Measurements from ENCODE around the gene NT5DC3.

The NT5DC3 gene

DNA sequence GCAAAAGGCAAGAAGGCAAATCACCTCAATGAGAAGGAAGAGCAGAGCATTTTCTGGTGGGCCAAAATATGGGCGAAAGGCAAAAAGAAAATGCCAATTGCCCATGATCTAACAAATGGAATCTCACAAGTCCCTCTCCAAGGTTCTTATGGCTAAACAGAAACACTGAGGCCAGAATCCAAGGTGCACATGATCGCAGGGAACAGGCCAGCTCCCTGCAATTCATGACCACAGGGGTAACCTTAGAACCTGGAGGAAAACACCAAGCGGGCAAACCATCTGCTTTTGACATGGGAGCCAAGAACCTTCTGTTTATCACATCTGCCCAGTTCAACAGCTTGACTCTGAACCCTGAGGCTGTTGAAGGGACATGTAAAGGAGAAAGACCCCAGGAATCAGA lies 60.0 kb downstream of the NT5DC3 start:
- no peak overlapping the region for H3K4me3 ChIP-seq (ENCODE audit: low read length)
- no peak for TF ChIP-seq ZNF274 (IDR thresholded peaks at IDR 0.05; ENCODE audit: low read depth, low read length)

DNA sequence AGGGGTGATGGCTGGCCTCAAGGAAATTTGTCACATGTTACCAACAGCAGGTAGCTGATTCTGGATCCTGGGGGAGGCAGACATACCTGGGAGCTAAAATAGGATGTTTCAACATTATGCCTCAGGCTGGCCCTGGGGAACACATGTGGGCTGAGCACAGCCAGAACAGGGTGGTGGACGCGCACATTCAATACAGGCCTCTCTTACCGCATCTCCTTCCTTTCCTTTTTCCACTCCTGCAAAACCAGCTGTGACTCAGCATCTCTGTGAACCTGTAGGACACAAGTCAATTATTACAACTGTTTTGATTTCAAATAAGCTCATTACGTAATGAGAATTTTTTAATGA lies 61.0 kb downstream of the NT5DC3 start:
- no peak for TF ChIP-seq ZNF274 (IDR thresholded peaks at IDR 0.05; ENCODE audit: low read depth, low read length)
- no peak overlapping the region for H3K4me3 ChIP-seq (ENCODE audit: low read length)

DNA sequence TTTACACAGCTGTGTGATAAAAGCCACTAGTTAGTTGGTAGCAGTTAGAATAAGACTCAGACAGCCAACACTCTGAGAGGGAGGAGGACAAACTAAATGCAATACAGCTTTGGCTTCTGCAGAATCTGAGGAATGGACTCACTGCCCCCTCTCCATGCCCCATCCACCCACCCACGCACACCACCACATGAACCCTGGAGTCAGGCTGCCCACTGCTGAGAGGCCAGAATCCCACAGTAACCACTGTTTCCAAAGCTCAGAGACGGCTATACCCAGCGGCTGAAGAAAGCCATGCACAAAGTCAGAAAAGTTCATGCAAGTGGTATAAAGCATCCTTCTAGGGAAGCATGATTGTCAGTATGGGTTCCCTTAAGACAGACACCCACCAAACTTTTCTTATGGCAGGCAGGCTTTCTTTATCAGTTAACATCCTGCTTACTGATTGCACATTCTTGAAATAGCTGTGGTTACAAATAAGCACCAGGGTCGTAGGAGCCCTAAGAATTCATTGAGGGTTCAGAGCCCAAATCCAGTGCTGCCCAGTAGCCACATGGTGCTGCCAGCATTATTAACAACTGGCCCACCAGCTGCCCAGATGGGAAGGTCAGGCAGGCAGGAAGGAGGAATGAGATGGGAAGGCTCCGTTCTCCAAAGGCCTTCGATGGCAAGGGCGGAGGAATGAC lies 61.5 kb downstream of the NT5DC3 start:
- no peak for TF ChIP-seq ZNF274 (IDR thresholded peaks at IDR 0.05; ENCODE audit: low read depth, low read length)
- H3K4me3 ChIP-seq (ENCODE audit: low read length): no peak overlapping the region

DNA sequence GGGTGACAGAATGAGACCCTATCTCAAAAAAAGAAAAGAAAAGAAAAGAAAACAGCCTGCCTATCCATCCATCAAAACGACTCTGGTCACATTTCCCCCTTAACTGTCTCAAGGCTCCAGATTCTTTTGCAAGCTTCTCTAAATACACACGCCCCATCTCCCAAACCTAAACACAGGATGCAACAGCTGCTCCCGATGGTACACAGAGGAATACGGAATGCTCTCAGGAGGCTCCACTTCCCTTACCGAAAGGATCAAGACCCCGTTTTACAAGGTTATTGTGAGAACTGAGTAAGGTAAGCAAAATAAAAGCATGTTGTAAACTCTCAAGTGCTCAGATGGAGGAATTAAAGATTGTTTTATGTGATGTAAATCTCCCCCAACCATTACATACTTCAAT lies 62.3 kb downstream of the NT5DC3 start:
- no peak overlapping the region for H3K4me3 ChIP-seq (ENCODE audit: low read length)
- TF ChIP-seq ZNF274 (IDR thresholded peaks at IDR 0.05; ENCODE audit: low read depth, low read length): no peak

DNA sequence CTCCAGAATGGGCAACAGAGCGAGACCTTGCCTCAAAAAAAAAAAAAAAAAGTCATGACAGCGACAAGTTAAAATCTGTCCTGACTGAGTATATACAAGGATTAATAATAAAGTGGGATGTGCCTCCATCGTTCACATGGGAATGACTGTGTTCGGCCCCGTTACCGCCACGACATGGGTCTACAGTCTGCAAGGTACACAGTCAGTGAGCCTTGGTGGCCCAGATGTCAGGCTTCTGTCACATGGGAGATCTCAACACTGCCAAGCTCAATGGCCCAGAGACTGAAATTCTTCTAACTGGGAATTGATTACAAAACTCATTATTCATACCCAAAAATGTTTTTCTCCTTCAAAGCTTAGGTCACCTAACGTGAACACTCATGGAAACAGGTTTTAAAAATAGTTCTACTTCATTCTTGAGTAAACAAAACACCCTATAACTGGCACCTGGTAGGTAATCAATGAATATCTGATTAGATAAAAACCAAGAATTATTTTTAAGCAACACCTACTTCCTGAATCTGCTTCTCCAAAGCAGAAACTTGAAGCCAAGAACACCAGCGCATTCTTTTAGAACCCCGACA lies 66.0 kb downstream of the NT5DC3 start:
- H3K4me3 ChIP-seq (ENCODE audit: low read length): no peak overlapping the region
- TF ChIP-seq ZNF274 (IDR thresholded peaks at IDR 0.05; ENCODE audit: low read depth, low read length): no peak

DNA sequence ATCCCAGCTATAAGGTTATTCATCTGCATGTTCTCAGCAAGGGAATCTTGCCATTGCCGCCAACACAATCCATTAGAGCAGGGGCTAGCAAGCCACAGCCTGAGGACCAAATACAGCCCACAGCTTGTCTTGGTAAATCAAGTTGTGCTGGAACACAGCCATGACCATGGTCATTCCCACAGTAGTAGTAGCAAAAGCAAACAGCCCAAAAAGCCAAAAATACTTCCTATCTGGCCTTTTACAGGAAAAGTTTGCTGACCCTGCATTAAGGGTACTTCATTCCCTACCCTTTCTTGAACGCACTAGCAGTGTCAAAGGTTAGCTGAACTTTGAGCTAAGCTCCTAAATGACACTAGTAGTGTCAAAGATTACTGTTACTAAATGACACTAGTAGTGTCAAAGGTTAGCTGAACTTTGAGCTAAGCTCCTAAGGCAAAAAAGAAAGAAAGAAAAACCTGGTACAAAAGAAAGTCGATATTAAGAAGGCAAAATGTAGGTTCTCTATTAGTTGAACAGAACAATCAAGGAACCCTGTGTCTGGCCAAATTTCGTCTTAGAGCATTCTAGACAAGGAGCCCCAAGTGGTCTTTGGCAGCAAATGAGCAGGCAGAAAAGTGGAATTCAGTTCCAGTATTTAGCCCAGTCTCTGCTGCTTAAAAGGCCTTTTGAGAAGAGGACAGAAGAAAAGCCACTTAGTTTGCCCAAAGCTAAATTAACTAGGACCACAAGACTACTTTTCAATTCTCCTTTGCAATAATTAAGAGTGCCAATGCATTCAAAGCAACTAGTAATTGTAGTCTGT lies 67.7 kb downstream of the NT5DC3 start:
- TF ChIP-seq ZNF274 (IDR thresholded peaks at IDR 0.05; ENCODE audit: low read depth, low read length): no peak
- no peak overlapping the region for H3K4me3 ChIP-seq (ENCODE audit: low read length)

DNA sequence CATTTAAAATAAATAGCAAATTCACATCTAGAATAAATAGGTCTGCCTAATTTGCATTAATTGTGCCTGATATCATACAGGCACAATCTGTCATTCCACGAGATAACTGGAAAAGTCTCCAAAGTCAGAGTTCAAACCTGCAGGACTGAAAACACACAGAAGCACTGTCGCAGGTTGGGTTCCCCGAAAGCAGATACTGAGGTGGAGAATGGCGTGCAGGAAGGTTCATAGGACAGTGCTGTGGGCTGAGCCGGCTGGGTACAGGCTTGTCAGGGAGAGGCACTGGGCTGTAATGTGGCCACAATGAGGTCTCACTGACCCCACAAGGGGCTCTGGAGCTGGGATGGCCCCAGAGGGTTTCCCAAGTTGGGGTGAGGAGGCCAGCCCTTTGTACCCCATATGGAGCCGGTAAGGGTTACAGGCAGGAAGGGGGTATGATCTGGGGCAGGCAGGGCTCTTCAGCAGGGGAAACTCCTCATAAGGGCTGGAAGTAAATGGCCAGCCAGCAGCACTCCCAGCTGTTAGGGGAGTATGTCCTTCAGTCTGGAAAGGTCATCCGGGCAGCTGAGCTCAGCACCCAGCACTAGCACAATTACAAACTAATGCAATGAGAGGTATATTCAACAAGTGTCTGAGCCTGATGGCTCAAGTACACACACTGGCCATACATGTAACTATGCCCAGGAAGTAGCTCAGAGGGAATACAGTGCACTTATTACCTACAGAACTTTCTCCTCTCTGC lies 68.5 kb downstream of the NT5DC3 start:
- TF ChIP-seq ZNF274 (IDR thresholded peaks at IDR 0.05; ENCODE audit: low read depth, low read length): no peak
- no peak overlapping the region for H3K4me3 ChIP-seq (ENCODE audit: low read length)

DNA sequence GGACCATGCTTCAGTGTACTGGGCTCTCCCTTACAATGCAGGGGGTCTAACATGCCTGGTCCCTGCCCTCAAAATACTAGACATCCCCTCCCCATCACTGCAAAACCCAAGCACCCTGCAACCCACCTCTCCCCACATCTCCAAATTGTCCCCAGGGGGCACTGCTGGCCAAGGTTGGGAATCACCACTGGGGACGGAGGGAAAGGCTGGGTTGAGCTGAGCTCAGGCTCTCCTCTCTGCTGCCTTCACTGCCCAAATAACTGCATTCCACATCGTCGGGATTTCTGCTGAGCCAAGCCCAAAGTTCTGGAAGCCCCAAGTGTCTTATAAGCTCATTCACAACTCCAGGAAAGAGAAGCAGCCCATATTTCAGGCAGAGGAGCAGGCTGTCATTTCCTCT lies 69.6 kb downstream of the NT5DC3 start:
- no peak for TF ChIP-seq ZNF274 (IDR thresholded peaks at IDR 0.05; ENCODE audit: low read depth, low read length)
- H3K4me3 ChIP-seq (ENCODE audit: low read length): no peak overlapping the region

DNA sequence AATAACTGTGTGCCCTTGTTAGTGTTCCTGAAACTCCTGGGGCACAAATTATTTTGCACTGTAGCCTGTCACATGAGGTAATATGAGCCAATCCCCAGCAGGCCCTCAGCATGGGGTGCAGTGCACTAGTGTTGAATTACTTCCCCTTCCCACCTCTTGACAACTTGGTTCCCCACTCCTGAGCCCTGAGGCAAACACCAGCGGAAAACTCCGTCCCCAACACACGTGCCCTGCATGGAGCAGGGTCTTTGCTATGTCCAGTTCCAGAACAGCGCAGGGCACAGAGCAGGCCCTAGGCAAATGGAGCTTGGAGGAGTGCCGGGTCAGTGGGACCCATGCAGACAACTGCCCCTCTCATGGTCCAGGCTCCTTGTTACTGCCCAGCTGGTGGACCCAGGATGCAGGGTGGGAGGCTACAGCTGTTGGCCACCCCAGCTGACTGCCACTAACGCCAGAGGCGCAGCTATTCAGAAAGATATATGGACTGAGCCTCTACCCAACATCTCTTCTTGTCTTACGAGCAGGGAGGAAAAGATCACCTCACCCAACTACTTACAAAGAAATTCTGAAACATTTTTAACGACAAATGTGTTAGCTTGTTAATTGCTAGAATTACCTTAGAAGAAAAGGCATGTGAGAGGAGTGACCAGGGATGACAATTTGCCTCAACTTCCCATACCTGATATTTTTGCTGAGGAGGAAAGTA lies 71.6 kb downstream of the NT5DC3 start:
- H3K4me3 ChIP-seq (ENCODE audit: low read length): no peak overlapping the region

DNA sequence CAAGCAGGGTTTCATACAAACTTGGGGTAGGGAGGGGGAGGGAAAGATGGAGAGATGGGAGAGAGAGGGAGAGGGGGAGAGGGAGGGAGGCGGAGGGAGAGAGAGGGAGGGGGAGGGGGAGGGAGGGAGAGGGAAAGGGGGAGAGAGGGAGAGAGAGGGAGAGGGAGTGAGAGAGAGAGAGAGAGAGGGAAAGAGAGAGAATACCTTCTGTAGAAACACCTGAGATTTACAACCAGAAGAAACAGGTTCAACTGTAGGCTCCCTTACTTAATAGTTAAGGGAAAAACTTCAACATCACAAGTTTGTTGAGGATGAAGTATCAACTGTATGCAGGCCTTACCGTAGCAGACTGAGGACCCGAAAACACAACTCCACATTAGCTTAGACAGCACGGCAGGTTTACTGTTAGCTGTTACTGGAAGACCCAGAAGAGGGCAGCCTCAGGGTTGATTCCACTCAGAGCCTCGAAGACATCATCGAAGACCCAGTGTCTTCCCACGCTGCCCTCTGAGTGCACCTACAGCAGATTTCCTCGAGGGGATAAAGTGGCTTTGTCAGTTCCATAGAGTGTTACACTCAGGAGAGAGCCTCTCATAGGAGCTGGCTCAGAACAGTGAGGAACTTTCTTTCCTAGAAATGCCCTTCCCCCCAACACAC lies 72.4 kb downstream of the NT5DC3 start:
- no peak overlapping the region for H3K4me3 ChIP-seq (ENCODE audit: low read length)
- TF ChIP-seq ZNF274 (IDR thresholded peaks at IDR 0.05; ENCODE audit: low read depth, low read length): no peak

More for the DNA sequence above, 71.6 kb downstream of the NT5DC3 start:
- no peak for TF ChIP-seq ZNF274 (IDR thresholded peaks at IDR 0.05; ENCODE audit: low read depth, low read length)

DNA sequence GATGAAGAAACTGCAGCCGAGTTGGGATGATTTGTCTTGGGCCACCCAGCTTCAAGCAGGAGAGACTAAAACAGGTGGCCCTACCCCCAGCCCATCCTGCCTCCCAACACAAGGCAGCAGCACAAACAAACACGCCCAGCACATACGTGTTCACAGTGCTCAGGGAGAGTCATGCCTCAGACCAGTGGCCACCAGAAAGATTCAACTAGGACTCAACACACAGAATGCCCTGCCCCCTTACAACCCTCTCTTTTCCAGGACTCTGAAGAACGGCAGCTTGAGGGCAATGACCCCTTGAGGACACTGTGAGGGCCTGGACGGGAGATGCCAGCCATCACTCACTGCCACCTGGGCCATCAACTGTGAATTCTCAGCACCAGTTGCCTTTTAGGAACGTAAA lies 75.0 kb downstream of the NT5DC3 start:
- no peak overlapping the region for H3K4me3 ChIP-seq (ENCODE audit: low read length)
- no peak for TF ChIP-seq ZNF274 (IDR thresholded peaks at IDR 0.05; ENCODE audit: low read depth, low read length)

DNA sequence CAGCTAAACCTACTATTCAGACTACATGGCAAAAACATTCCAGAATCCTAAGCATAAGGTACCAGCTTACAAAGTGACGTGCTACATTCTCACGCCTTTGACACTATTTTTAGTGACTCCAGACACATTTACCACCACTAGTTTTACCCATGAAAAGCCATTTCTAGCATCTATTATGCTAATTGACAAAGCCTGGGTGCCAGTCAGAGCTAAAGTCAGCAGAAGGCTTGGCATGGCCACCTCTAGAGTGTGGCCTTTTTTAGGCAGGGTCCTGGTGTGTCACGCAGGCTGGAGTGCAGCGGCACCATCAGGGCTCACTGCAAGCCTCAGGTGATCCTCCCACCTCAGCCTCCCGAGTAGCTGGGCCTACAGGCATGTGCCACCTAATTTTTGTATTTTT lies 75.7 kb downstream of the NT5DC3 start:
- no peak overlapping the region for H3K4me3 ChIP-seq (ENCODE audit: low read length)
- TF ChIP-seq ZNF274 (IDR thresholded peaks at IDR 0.05; ENCODE audit: low read depth, low read length): no peak

DNA sequence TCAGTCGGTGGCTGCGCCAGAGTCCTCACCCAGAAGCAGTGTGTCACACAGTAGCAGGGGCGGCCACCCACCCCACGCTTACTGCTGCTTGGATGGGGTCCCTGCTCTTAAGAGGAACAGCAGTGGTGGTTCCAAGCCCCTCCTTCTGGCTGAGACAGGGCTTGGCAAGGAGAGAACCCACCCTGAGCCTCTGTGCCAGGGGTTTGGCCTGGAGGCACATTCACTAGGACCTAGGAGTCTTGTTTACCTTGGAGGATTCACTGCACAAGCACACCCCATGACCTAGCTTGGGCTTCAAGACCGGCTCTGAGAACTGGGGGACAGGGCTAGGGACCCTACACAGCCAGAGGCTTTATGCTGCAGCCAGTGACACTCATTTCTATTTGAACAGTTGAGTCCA lies 78.6 kb downstream of the NT5DC3 start:
- no peak for TF ChIP-seq ZNF274 (IDR thresholded peaks at IDR 0.05; ENCODE audit: low read depth, low read length)
- no peak overlapping the region for H3K4me3 ChIP-seq (ENCODE audit: low read length)

Measured in GM08714 (cell line).